ENCODE measurements around the gene MAP6. TPM values are rescaled to one million over a fixed set of nuclear protein-coding genes. Genes with fewer than 3 reads are reported as not detected.

Gene MAP6
- total RNA-seq, 1 donor from 2014 or later, result 26.4 TPM

DNA sequence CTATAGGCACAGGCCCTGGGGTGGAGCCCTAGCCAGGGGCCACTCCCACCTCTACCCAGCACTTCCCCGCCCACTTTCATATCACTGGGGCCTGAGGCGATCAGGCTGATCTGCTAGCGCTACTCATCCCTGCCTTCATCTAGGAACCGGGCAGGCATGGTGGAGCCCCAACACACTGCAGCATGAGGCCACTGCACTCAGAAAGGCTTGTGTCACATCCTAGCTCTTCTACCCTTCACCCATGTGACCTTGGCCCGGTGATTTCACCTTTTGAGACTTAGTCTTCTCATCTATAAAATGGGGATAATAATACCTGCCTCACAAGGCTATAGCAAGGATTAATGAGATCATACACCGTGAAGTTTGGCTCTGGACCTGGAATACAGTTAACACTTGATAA lies 125.0 kb downstream of the MAP6 start:
- H3K27ac Mint-ChIP-seq (ENCODE audit: unreplicated experiment), result no peak overlapping the region
- H3K4me1 Mint-ChIP-seq (ENCODE audit: low read depth), result peaks cover 7% of the 10 kb centered on the region
- H3K27me3 Mint-ChIP-seq (ENCODE audit: low read depth), result no peaks in the 10 kb centered on the region
- no peak overlapping the region for H3K4me3 Mint-ChIP-seq (ENCODE audit: unreplicated experiment)
- H3K36me3 Mint-ChIP-seq (ENCODE audit: low read depth), result no peaks in the 10 kb centered on the region
- H3K9me3 Mint-ChIP-seq (ENCODE audit: low read depth), result no peaks in the 10 kb centered on the region
- TF ChIP-seq, protein P1, sequence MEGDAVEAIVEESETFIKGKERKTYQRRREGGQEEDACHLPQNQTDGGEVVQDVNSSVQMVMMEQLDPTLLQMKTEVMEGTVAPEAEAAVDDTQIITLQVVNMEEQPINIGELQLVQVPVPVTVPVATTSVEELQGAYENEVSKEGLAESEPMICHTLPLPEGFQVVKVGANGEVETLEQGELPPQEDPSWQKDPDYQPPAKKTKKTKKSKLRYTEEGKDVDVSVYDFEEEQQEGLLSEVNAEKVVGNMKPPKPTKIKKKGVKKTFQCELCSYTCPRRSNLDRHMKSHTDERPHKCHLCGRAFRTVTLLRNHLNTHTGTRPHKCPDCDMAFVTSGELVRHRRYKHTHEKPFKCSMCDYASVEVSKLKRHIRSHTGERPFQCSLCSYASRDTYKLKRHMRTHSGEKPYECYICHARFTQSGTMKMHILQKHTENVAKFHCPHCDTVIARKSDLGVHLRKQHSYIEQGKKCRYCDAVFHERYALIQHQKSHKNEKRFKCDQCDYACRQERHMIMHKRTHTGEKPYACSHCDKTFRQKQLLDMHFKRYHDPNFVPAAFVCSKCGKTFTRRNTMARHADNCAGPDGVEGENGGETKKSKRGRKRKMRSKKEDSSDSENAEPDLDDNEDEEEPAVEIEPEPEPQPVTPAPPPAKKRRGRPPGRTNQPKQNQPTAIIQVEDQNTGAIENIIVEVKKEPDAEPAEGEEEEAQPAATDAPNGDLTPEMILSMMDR (IDR thresholded peaks at IDR 0.05), result no peak
- no peak for DNase-seq (ENCODE audit: low spot score)

DNA sequence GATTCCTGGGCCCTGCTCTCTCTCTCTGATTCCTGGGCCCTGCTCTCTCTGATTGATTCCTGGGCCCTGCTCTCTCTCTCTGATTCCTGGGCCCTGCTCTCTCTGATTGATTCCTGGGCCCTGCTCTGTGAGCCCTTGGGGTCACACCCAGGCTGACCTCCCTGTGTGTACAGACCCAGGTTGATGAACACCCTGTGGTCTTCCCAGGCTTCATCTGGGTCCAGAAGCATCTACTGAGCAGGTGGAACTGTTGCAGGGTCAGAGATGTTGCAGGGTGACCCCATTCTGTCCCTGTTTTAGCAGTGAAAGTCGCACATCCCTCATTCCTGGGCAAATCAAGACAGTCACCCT lies 126.8 kb downstream of the MAP6 start:
- Mint-ChIP-seq H3K36me3 (ENCODE audit: low read depth) (no peaks in the 10 kb centered on the region), H3K4me3 (ENCODE audit: unreplicated experiment) (no peak overlapping the region), H3K27ac (ENCODE audit: unreplicated experiment) (no peak overlapping the region)

DNA sequence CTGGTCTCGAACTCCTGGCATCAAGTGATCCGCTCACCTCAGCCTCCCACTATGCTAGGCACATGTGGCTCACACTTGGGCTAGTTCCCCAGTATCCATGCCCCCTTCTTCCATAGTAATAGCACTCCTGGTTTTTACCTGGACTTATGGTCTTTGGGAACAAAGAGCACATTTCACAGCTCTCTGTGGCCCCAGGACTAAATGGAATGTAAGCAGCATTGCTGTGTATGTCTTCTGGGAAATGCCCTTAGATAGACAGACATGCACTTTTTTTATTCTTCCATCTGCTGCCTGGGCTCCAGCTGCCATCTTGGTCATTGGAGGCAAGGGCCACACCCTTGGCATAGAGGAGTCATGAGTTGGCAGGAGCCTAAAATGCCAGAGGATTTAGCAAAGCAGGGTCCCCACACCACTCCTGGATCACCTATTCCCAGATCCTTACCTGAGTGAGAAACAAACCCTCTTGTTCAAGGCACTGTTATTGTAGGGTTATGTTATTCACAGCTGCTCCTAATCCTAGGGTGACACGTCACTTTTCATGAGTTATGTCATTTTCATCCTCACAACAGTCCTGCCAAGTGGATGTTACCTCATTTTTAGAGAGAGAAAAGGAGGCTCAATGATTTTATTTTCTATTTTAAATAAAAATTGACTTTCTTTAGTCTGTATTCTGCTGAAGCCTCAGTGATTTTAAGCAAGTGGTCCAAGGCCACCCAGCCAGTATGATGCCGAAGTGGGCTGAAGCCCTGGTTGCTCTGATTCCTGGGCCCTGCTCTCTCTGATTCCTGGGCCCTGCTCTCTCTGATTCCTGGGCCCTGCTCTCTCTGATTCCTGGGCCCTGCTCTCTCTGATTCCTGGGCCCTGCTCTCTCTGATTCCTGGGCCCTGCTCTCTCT lies 127.4 kb downstream of the MAP6 start:
- Mint-ChIP-seq H3K27me3 (ENCODE audit: low read depth) (peaks cover 2% of the 10 kb centered on the region), H3K27ac (ENCODE audit: unreplicated experiment) (no peak overlapping the region), H3K9me3 (ENCODE audit: low read depth) (no peaks in the 10 kb centered on the region), H3K4me3 (ENCODE audit: unreplicated experiment) (no peak overlapping the region), H3K36me3 (ENCODE audit: low read depth) (no peaks in the 10 kb centered on the region), H3K4me1 (ENCODE audit: low read depth) (no peaks in the 10 kb centered on the region)
- TF ChIP-seq, protein P1 (IDR thresholded peaks at IDR 0.05), result no peak
- DNase-seq (ENCODE audit: low spot score), result no peak

More for the DNA sequence above, 126.8 kb downstream of the MAP6 start:
- no peaks in the 10 kb centered on the region for H3K4me1 Mint-ChIP-seq (ENCODE audit: low read depth)
- no peaks in the 10 kb centered on the region for H3K9me3 Mint-ChIP-seq (ENCODE audit: low read depth)
- peaks cover 2% of the 10 kb centered on the region for H3K27me3 Mint-ChIP-seq (ENCODE audit: low read depth)
- DNase-seq (ENCODE audit: low spot score), result no peak
- TF ChIP-seq, protein P1 (IDR thresholded peaks at IDR 0.05), result no peak

DNA sequence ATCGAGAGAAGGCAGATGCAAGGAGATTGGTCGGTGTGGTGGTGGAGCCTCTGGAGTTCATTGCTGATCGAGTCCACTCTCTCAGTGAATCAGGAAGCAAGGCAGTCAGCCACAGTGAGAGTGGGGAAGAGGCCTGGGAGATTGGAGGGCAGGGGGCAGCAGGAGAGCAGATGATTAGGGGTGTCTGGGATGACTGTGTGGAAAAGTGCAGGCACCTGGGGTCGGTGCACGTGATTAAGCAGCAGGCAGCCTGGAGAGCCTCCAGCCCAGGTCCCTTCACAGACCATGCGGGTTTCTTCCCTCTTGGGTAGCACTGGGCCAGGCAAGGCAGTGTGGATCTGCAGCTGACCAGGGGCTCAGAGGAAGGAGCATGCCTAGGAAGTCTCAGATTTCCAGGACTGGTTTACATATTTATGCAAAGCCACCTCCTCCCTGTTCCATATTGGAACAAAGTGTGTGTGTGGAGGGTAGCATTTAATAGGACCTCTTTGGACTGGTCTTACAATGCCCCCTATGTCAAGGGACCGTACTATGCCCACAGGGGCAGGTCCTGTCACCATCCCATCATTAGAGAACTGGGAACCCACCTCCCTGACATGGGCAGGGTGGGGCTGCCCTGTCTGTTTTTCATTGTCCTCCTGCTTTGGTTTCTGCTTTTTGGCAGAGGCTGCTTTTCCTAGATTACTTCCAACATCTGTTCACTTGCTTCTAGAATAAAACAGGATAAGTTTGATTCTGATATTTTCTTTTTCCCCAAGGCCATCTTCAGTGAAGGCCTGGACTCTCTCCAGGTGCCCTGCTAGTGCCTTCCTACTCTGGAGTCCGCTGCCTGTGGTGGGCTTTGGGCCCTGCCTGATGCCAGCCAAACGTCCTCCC lies 129.1 kb downstream of the MAP6 start:
- H3K36me3 Mint-ChIP-seq (ENCODE audit: low read depth), result no peaks in the 10 kb centered on the region
- no peaks in the 10 kb centered on the region for H3K9me3 Mint-ChIP-seq (ENCODE audit: low read depth)
- no peak overlapping the region for H3K4me3 Mint-ChIP-seq (ENCODE audit: unreplicated experiment)
- H3K27ac Mint-ChIP-seq (ENCODE audit: unreplicated experiment), result no peak overlapping the region
- no peak for DNase-seq (ENCODE audit: low spot score)
- TF ChIP-seq, protein P1 (IDR thresholded peaks at IDR 0.05), result no peak
- H3K27me3 Mint-ChIP-seq (ENCODE audit: low read depth), result peaks cover 2% of the 10 kb centered on the region
- no peaks in the 10 kb centered on the region for H3K4me1 Mint-ChIP-seq (ENCODE audit: low read depth)

Data from chondrocyte (in vitro differentiated cells).